GM18907 (cell line): ENCODE results near the gene PGGT1B.
"Not testable (repeated sequence)": the region's sequence is repeated elsewhere in the genome, so short reads cannot be mapped to it uniquely, and the experiment has no call there.

Experiments used
- ATAC-seq: cut with Tn5 transposase; IDR thresholded peaks from one replicate; pipeline ENCODE4 v1.9.1; 2021; ENCODE audit warnings: mild to moderate bottlenecking, moderate library complexity; ENCODE audit not compliant: unreplicated experiment

The PGGT1B gene

DNA sequence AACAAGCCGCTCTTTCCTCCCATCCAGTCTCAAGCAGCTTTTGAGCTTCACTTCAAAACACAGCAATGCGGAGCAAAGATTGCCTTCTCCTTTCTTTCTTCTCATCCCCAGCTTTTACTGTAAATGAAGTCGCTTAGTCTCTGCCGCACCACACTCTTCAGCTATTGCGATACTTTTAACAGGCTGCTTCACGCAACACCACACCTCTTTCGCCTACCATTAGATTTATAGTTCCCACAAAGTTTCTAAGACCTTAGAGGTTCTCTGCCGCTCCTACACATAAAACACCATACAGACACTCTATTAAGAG is 711 bp downstream of the PGGT1B start:
- peak; percentile 51 for ATAC-seq

DNA sequence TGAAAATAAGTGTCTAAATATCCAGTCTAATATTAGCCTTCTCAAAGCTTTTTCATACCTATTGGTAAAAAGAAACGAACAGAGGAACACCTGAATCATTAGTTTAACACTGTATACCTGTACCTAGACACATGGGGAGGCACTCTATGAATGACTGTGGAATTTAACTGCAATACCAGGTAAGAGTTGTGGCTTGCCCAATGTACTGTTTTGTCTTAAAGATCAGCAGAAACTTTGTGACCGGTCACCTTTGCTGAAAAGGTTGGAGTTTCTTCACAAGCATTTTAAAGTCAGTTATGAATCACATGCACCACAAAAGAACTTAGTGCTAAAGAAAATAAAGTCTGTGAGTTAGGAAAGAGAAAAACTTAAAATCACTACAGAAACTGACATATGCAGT is 2.4 kb downstream of the PGGT1B start:
- no peak for ATAC-seq

- no peak for ATAC-seq
Observed at GRCh38 chr5:115257981-115258380, 4.7 kb downstream of the PGGT1B start.

DNA sequence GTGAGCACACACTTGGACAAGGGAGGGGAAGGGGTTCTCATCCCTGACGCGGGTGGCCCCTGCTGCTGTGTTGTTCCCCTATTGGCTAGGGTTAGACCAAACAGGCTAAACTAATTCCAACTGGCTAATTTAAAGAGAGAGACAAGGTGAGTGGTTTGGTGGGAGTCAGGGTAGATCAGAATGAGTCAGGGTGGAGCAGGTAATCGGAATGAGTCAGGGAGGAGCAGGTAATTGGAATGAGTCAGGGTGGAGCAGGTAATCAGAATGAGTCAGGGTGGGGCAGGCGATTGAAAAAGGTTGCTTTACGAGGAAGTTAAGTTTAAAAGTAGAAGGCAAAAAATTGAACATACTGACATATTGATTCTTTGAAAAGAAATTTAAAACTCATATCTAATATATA is 13.3 kb downstream of the PGGT1B start:
- ATAC-seq: not testable (repeated sequence)

GRCh38 chr5:115246361-115246991 is 16.2 kb downstream of the PGGT1B start:
- ATAC-seq: peak; percentile 71

GRCh38 chr5:115243412-115243811 is 19.3 kb downstream of the PGGT1B start:
- peak; percentile 80 for ATAC-seq

DNA sequence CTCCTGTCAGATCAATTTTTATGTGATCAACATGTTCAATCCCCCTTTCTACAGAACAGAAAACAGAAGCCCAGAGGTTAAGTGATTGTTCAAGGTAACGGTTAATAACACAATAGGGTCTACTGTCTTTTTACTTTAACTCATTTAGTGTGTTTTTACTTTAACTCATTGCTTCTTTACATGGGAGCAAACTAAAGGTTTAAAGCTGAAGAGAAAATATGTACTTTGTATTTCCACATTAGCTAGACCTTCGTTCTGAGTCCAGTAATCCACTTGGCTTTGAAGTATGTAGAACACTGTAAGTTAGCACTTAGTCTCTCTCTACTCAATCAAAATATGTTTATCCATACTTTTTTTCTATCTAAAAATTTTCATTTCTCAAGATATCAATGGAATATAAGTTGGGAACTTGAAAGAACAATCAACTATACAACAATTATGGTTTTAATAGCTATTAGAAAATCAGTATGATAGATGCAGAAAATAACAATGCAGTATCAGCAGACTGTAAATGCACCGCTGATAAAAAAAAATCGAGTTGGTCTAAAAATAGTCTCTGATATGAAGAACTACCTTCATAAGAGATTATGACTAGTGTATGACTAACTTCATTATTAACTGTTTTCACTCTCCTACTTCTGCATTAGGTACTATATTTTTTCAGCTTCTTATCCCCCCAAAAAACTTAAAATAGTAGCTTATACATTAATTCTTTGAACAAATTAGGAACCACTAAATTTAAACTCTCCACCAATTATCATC is 20.6 kb downstream of the PGGT1B start:
- no peak for ATAC-seq

DNA sequence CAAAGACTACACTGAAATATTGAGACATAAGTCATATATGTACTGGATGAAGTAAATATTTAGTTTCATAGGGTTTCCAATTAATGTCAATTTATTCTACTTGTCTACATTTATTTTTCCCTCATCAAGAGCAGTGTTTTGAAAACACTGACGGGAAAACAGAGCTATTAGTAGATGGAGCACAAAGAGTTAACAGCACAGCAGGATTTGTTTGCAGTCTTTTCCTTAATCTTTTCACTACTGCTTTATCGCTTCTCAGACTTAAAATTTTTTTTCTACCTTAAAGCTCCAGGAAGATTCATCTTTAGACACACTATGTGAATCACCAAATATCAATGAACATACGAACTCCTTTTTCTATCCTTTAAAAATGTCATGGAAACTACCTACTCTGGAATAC is 25.6 kb downstream of the PGGT1B start:
- ATAC-seq: no peak

DNA sequence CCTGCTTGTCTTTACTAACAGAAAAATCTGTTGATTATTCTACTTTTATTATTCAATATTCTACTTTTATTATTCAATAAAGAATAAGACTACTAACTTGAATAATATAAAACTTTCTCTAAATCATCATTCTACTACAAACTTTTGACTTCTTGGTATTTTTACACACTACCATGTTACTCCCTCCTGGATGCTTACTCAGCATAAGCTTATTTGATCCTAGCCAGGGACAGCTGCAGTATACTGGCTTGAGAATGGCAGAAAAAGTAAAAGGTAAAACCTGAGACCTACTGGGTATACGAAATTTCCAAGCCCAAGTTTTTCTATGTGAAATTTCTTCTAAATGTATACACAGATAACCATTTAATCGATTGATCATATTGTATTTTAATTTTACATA is 26.1 kb downstream of the PGGT1B start:
- ATAC-seq: no peak

- ATAC-seq: no peak
Observed at GRCh38 chr5:115231598-115231997, 31.1 kb downstream of the PGGT1B start.

DNA sequence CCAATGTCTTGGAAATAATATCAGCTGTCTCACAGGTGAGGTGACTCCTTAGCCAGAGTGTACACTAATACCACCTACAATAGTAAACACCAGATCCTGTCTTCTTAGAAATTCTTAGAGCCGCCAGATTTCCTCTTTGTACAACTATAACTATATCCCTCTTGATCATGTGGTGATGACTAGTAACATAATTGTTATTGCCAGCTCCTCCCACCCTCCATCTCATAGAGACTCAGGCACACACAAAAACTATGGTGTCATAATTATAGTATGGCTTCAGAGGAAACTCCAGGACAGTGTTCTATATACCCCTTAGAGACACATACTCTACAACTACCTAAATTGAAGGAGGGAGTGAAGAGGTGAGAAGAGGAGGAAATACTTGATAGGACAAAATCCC is 33.1 kb downstream of the PGGT1B start:
- ATAC-seq: no peak

DNA sequence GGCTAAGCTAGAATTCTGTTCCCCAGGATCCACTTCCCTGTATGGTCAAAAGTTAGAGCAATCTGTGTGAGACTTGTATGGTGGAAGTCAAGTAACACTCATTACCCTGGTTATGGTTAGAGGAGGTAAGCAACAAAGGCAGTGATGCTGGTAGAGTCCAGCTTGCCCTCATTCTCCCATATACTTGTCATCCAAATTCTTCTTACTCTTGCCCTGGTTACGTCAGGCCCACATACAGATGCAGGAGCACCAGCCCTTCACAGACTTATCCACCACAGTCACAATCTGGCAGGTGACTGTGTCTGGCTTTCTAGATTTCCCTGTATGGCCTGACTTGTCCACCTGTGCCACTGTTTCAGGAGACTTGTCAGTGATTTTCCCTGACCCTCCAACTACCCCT is 35.4 kb downstream of the PGGT1B start:
- ATAC-seq: no peak

GRCh38 chr5:115214541-115214940 is 48.1 kb downstream of the PGGT1B start:
- no peak for ATAC-seq

DNA sequence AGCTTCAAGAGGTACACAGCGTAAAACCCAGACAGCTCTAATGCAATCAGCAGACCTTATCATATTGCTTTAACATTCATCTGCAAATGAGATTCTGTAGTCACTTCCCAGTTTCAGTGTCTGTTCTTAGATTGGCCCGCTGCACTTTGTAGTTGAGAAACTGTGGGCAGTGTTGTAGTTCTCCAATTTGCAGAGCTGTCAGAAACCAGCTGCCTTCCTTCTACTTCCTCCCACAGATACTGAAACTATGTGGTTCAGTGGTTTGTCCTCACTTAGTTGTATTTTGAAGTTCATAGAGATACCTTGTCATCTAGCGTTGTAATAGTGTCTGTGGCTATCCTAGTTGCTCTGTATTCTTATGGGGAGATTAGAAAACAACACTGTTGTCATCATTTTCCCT is 53.4 kb downstream of the PGGT1B start:
- peak; percentile 100 for ATAC-seq

GRCh38 chr5:115202952-115203351 is 59.7 kb downstream of the PGGT1B start:
- no peak for ATAC-seq

GRCh38 chr5:115196161-115196560 is 66.5 kb downstream of the PGGT1B start:
- no peak for ATAC-seq

- ATAC-seq: no peak
Observed at GRCh38 chr5:115194676-115195075, 68.0 kb downstream of the PGGT1B start.

- no peak for ATAC-seq
Observed at GRCh38 chr5:115193295-115193694, 69.4 kb downstream of the PGGT1B start.

DNA sequence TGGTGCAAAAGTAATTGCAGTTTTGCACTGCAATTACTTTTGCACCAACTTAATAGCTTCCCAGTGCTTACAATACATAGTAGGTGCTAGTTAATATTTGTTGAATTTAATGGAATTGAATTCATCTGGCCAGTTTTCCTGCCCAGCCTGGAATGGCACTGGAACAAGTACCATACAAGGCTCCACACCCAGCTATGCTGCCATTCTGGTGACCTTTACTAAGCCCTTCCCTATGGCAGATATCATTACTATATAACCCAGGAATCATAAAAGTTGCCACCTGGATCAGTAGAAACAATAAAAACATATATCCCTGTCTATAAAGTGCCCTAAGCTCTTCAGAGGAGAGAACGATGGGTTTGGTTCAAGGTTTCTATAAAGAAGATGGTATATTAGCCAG is 70.6 kb downstream of the PGGT1B start:
- ATAC-seq: no peak

GRCh38 chr5:115191474-115192031 is 71.1 kb downstream of the PGGT1B start:
- ATAC-seq: no peak

DNA sequence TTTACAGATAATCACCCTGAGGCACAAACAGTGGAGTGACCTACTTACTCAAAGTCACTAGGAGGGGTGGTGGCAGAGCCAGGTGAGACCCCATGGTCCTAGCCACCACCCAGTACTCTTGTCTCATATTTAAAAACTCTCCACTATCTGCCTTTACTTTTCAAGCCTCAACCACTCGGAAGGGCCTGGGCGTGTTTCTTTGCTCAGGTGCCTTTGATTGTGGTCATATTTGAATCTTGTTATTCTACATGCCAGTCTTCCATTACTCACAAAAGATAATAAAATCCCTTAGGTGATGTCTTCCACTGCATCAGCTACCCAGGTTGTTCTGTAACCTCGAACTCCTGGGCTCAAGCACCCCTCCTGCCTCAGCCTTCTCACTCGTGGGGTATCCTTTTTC is 72.3 kb downstream of the PGGT1B start:
- ATAC-seq: no peak

- no peak for ATAC-seq
Observed at GRCh38 chr5:115189866-115190265, 72.8 kb downstream of the PGGT1B start.

DNA sequence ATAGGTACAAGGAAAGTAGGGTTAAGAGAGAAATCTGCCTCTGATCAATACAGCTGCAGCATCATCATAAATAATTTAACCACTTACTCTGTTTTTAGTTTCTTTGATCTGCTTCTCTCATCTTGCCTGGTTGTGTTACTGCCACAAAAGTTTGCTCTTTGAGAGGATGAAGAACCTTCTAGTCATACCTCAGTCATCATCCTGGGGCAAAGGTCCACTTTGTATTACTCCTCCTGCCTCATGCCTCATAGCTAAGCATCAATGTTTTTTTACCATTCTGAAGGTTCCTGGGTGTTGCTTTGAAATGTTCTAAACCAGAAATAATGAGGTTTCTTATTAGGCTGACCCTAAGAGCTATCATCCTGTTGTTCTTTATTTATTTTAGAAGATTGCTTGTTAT is 75.9 kb downstream of the PGGT1B start:
- no peak for ATAC-seq
